GM21390 (cell line): ENCODE results near the gene SATB2.

ENCODE experiments used
- ATAC-seq: cut with Tn5 transposase; IDR thresholded peaks from one replicate; pipeline ENCODE4 v1.9.1; 2021; ENCODE audit not compliant: unreplicated experiment

The SATB2 gene

DNA sequence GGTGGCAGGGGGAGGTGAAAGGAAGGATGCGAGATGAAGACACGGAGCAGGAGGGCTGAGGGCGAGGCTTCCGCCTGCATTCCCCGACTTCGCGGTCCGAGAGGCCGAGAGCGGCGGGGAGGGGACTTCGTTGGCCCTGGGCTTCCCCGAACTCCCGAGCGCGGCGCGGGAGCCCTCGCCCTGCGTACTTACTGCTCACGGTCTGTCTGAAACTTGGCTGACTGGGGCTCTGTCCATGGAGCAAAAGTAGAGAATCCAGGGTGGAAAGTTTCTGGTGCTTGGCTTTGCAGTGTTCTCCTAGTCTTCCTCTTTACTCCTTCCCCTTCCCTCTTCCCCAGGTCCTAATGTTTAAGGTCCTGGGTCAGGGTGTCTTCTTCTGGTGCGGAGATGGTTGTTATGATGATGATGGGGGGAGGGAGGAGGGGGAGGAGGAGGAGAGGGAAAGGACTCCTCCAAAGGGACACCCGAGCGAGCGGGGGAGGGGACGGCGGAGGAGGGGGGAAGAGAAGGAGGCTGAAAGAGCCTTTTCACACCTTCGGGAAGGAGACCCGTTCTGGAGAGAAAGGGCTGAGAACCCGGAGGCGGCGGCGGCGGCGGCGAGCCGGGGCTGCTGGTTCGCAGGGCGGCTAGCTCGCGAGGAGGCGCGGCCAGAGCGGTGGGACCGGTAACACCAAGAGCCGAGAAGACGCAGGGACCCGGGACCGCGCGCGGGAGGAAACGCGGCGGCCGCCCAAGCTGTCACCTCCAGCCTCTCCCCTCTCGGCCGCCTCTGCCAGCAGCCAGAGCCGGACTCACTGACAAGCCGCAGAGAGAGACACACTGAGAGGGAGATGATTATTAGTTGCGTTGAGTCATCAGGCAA, at the start of gene SATB2:
Gene SATB2 (minus strand): TSS at position 793 of the 862 bp plus-strand sequence. CDS start 1,902 bp downstream, outside the sequence.
- ATAC-seq = no peak

GRCh38 chr2:199505755-199506403, 48.1 kb upstream of the SATB2 start:
- ATAC-seq = no peak

- no peak for ATAC-seq
Observed at GRCh38 chr2:199503148-199503547, 45.4 kb upstream of the SATB2 start.

GRCh38 chr2:199499005-199499404, 41.3 kb upstream of the SATB2 start:
- no peak for ATAC-seq

GRCh38 chr2:199495147-199495546, 37.4 kb upstream of the SATB2 start:
- ATAC-seq = no peak

GRCh38 chr2:199490049-199490448, 32.3 kb upstream of the SATB2 start:
- ATAC-seq = no peak

DNA sequence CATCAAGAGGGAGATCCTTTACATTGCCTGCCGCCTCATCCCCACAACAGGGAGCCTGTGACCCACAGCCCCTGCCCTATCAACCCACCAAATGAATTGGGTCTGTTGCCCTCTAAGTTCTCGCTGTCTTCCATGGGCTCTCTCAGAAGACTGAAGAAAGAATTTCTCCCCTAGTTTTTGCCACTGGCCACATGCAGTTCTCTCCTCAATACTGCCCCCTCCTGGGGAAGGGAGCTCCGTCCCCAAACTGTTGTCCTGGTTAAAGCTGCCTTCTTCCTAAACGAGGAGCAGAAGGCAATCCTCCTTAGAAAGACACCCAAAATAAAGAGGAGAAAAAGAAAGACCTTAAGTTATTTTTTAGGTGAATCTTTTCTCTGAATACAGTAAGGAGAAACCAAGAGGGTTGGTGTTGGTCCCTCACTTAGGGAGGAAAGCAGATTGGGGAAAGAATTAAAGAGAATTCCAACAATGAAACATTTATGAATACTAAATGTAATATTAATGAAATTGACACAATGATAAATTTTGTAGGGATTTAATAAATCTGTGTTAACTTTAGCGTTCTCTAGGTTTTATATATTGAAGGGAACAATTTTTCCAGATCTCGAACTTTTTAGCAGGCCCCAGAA, 31.1 kb upstream of the SATB2 start:
- ATAC-seq = peak; percentile 57

- peak; percentile 67 for ATAC-seq
Observed at GRCh38 chr2:199485732-199486335, 28.1 kb upstream of the SATB2 start.

DNA sequence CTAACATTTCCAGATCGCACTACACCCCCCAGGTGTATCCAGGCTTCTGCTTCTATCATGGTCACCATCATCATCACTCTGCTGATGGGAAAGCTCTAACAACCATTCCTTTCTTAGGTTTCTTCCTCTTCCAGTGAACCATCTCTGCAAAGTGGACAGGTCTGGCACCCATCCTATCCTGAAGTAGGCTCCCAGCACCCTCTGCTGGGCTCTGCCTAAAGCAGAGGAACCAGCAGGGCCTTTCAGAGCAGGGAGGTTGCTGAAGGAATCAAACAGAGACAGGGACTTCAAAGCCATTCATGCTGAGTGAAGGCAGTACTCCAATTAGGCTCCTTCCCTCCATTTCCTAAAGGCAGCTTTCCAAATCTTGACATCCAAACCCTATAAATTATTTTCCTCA, 27.2 kb upstream of the SATB2 start:
- no peak for ATAC-seq

GRCh38 chr2:199480966-199481365, 23.2 kb upstream of the SATB2 start:
- no peak for ATAC-seq

- no peak for ATAC-seq
Observed at GRCh38 chr2:199477277-199477834, 19.6 kb upstream of the SATB2 start.

DNA sequence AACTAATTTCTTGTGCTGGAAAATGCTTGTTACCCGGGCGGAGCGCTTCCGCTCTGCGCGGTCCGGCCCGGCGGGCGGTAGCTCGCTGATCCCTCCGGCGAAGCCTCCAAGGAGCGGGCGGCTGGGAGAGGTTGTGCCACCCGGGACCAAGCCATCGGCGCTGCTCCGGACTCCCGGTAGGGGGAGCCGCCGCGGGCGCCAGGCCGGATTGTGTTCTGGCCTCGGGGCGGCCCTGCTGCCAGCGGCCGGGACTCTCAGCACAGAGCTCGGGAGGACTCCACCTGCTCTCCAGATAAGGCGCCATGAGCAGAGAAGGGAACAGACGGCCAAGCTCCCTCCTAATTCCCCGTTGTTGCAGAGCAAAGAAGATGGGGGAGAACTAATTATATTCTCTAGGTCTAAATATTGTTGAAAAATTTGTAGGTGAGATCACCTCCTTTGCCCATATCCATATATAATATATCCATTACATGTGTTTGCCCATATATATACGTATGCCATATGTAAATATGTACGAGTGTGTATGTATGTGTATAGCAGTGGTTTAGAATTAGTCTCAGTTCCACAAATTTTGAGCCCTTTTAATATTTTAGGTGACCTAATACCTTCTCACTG, 13.8 kb upstream of the SATB2 start:
- peak; percentile 74 for ATAC-seq

DNA sequence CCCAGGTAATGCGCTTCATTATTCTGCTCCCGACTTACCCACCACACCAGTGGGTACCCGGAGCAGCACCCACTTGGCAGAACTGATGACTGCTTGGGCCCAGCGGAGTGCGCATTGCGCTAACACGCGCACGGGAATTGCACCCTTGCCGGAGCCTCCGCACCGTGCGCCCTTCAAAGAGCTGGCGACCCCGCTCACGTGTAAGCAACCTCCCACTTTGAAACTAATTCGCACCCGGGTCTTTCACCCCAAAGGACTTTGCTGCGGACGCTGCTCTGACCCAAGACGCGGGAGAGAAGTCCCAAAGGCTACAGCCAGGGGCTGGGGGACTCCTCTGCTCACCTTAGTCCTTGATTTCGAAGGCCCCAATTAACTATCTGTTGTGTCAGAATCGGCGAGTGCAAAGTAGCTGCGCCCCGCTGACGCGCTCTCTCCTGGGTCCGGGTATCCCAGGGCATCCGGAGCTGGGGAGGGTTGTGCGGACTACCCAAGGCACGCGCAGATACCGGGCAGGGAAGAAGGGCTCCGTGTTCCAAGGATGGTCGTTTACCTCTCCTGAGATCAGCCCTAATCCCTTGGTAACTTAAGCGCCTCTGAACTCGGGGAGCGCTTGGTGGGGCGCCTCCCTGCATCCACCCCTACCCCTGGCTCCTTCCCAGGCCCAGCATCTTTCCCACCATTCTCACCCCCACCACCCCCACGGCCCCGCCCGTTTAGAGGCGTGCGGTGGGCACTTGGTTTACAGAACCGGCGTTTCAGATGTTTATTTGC, 13.1 kb upstream of the SATB2 start:
- ATAC-seq = no peak

GRCh38 chr2:199470361-199470671, 12.6 kb upstream of the SATB2 start:
- ATAC-seq = no peak

DNA sequence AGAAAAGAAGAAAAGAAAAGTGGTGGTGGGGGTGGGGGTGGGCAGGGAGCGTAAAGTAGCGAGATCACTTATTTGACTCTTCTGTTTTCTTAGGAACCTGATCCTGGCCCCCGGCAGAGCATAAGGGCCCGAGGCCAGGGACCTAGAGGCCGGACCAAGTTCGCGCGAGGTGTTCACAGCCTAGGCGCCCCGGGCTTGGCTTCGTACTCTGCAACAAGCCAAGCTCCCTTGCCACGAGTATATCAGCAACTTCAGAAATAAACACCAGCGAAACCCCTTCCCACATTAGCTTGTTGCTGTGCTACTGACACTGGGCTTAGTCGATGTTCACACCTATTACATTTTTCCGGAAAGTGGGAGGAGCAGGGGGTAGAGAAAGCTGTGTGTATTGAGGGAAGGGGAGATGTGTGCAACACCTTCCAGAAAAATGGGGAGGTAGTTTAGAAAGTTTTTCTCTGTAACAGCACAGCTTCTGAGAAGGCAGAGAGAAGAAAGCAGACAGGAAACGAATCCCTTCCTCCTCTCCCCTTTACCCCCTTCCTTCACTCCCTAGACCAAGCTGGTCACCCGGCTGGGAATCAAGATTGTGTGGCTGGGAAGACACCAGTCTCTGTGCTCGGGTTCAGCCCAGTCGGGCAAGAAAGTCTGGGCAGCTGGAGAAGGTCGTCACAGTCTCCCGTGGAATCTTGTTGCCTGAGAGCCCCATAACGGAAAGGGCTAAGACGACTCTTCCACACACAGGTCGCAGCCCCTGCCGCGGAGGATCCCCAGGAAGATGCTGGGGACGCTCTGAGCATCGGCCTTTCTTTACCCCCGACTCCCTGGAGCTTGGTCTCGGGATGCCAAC, 12.0 kb upstream of the SATB2 start:
- ATAC-seq = no peak

DNA sequence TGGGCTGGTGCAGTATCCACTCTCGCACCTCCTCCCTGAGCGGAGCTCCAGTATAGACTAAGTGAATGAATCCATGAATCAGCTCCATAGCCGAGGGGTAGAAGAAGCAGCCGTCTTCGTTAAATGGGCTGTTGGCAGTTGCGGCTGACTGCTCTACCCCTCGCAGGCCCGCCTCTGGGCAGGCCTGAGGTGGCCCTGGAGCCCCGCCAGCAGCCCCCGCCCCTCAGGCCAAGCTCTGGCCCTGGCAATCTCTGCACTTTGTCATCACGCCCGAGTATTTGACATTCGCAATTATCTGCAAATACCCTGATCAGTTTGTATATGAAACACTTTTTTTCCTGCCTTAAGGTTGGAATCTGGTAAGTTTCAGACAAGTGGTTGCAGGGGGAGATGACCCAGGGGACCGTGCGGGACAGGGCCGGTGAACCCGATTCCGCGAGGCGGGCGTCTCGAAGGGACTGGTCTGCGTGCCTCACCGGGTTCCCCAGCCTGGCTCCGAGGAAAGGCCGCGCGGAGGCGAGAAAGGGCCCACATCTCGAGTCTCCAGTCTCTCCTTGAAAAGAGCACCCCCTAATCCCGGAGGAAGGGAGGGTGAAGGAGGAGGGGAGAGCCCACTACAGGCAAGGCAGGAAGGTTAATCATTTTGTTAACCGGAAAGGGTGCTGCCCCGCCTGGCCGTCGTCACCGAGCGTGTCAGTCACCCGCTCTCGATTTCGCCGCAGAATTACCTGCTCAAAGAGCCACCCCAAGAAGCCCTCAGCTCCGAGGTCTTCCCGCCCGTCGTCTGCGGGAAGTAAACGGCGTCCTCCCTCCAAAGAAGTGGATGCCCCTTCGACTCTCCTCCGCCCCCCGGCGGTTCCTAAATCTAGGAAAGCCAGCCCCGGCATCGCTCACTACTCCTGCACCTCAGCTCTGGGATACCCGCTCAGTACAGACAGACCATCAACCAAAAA, 11.1 kb upstream of the SATB2 start:
- ATAC-seq = no peak

GRCh38 chr2:199467066-199467822, 9.5 kb upstream of the SATB2 start:
- ATAC-seq = no peak
